SU-DHL-6 (cell line): ENCODE measurements around the gene CAPN12.

Experiments used
- H2AFZ ChIP-seq: fragments of 200-600 bp; sonication (generic); 2 replicates; pipeline ENCODE4 v1.6.1; 2014; ENCODE audit warnings: low read depth, mild to moderate bottlenecking, moderate library complexity, mixed read lengths, antibody characterized with exemption, low read length; ENCODE audit not compliant: severe bottlenecking
- H3F3A ChIP-seq: fragments of 200-600 bp; shearing (Covaris generic); 2 replicates; pipeline ENCODE4 v1.6.0; 2016; ENCODE audit warnings: antibody characterized with exemption, mild to moderate bottlenecking; ENCODE audit not compliant: insufficient read depth
- H3K27ac ChIP-seq: fragments of 200-600 bp; sonication (generic); 2 replicates; pipeline ENCODE4 v1.5.1; 2016; ENCODE audit warnings: low read depth, mild to moderate bottlenecking, low read length, moderate library complexity, mixed read lengths
- H3K27me3 ChIP-seq: fragments of 200-600 bp; sonication (generic), shearing (Covaris generic); 2 replicates; pipeline ENCODE4 v1.6.0; 2014; ENCODE audit warnings: mild to moderate bottlenecking, low read length
- H3K36me3 ChIP-seq: fragments of 200-600 bp; sonication (generic); 2 replicates; pipeline ENCODE4 v1.6.1; 2014; ENCODE audit warnings: mild to moderate bottlenecking, low read length, mixed read lengths
- H3K4me2 ChIP-seq: fragments of 300-600, 200-600 bp; shearing (Covaris generic), sonication (generic); 2 replicates; pipeline ENCODE4 v1.6.0; 2014; ENCODE audit warnings: low read length, low read depth, mild to moderate bottlenecking; ENCODE audit not compliant: poor library complexity, severe bottlenecking
- H3K4me3 ChIP-seq: fragments of 200-600 bp; sonication (generic); 2 replicates; pipeline ENCODE4 v1.5.1; 2014; ENCODE audit warnings: antibody characterized with exemption, low read length, mild to moderate bottlenecking, mixed read lengths; ENCODE audit not compliant: insufficient read depth, poor library complexity, severe bottlenecking
- H3K79me2 ChIP-seq: fragments of 200-600 bp; sonication (generic); 2 replicates; pipeline ENCODE4 v1.6.1; 2014; ENCODE audit warnings: mild to moderate bottlenecking, low read length, moderate library complexity; ENCODE audit not compliant: insufficient read depth
- H3K9ac ChIP-seq: fragments of 200-600 bp; sonication (generic); 2 replicates; pipeline ENCODE4 v1.7.0; 2014; ENCODE audit warnings: mild to moderate bottlenecking, low read length
- H3K9me2 ChIP-seq: fragments of 200-600 bp; sonication (generic); replicated peaks from 2 replicates; pipeline ENCODE4 v1.6.1; 2014; ENCODE audit warnings: low read length; ENCODE audit not compliant: insufficient read depth
- H3K9me3 ChIP-seq: fragments of 200-600 bp; sonication (generic); 2 replicates; pipeline ENCODE4 v1.6.1; 2014; ENCODE audit warnings: low read length, mixed read lengths; ENCODE audit not compliant: insufficient read depth
- H4K20me1 ChIP-seq: fragments of 200-600 bp; sonication (generic); 2 replicates; pipeline ENCODE4 v1.6.1; 2014; ENCODE audit warnings: low read depth, mild to moderate bottlenecking, antibody characterized with exemption, low read length, moderate library complexity, mixed read lengths
- EZH2phosphoT487 ChIP-seq: fragments of 200-600 bp; sonication (generic), shearing (Covaris generic); conservative IDR thresholded peaks from 2 replicates; pipeline ENCODE4 v1.6.1; 2018; ENCODE audit warnings: mild to moderate bottlenecking, antibody characterized with exemption, low read length, moderate library complexity, mixed read lengths
- TF ChIP-seq, protein P1 (sequence below): fragments of 200-600 bp; sonication (generic); IDR thresholded peaks from one replicate; pipeline ENCODE4 v1.5.1; 2017; ENCODE audit warnings: antibody characterized with exemption, mild to moderate bottlenecking, low read length, moderate library complexity; ENCODE audit not compliant: insufficient read depth, poor library complexity, severe bottlenecking

CAPN12 gene

DNA sequence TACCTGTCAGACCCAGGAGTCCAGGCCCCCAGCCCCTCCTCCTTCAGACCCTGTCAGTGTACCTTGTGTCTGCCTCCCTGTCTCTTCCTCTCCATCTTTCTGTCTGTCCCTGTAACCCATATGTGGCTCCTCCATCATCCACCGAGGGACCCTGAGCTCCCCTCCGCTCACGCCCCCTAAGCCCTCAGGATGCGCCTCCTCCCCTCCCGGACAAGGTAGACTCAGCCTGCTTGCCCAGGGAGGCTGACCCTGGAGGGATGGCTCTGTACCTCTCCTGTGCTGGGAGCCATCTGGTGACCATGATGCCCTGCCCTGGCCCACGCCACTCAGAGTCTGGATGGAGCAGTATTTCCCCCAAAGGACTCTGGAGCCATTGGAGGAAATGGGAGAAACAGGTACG, 1.0 kb upstream of the CAPN12 start:
- Histone ChIP-seq H3K27me3 (no peaks in the 10 kb centered on the region), H3K36me3 (no peaks in the 10 kb centered on the region), H3F3A (no peaks in the 10 kb centered on the region), H3K79me2 (no peaks in the 10 kb centered on the region), H3K4me3 (no peak overlapping the region), H2AFZ (no peak overlapping the region), H3K9me3 (no peaks in the 10 kb centered on the region), H4K20me1 (no peaks in the 10 kb centered on the region), H3K4me2 (no peak overlapping the region), H3K9me2 (no peaks in the 10 kb centered on the region), H3K27ac (no peak overlapping the region), H3K9ac (no peak overlapping the region)
- TF ChIP-seq, protein P1, sequence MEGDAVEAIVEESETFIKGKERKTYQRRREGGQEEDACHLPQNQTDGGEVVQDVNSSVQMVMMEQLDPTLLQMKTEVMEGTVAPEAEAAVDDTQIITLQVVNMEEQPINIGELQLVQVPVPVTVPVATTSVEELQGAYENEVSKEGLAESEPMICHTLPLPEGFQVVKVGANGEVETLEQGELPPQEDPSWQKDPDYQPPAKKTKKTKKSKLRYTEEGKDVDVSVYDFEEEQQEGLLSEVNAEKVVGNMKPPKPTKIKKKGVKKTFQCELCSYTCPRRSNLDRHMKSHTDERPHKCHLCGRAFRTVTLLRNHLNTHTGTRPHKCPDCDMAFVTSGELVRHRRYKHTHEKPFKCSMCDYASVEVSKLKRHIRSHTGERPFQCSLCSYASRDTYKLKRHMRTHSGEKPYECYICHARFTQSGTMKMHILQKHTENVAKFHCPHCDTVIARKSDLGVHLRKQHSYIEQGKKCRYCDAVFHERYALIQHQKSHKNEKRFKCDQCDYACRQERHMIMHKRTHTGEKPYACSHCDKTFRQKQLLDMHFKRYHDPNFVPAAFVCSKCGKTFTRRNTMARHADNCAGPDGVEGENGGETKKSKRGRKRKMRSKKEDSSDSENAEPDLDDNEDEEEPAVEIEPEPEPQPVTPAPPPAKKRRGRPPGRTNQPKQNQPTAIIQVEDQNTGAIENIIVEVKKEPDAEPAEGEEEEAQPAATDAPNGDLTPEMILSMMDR = no peak
- no peak for TF ChIP-seq EZH2phosphoT487

DNA sequence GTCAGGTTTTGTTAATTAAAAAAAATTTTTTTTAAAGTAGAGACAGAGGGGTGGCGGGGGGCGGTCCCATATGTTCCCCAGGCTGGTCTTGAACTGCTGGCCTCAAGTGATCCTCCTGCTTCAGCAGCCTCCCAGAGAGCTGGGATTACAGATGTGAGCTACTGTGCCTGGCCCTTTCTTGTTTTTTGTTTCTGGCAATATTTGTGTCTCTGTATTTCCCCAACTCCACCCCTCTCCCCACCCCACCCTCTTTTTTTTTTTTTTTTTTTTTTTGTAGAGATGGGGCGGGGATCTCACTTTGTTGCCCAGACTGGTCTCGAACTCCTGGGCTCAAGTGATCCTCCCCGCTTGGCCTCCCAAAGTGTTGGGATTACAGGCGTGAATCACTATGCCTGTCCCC, 600 bp upstream of the CAPN12 start:
- Histone ChIP-seq H3K27ac (no peak overlapping the region), H3K27me3 (no peaks in the 10 kb centered on the region), H3K79me2 (no peaks in the 10 kb centered on the region), H3K4me3 (no peak overlapping the region), H3K4me2 (no peak overlapping the region), H3K9me2 (no peaks in the 10 kb centered on the region), H3K9ac (no peak overlapping the region), H3K36me3 (no peaks in the 10 kb centered on the region), H2AFZ (no peak overlapping the region), H3F3A (no peaks in the 10 kb centered on the region), H3K9me3 (no peaks in the 10 kb centered on the region), H4K20me1 (no peaks in the 10 kb centered on the region)
- no peak for TF ChIP-seq EZH2phosphoT487
- TF ChIP-seq, protein P1 = no peak

DNA sequence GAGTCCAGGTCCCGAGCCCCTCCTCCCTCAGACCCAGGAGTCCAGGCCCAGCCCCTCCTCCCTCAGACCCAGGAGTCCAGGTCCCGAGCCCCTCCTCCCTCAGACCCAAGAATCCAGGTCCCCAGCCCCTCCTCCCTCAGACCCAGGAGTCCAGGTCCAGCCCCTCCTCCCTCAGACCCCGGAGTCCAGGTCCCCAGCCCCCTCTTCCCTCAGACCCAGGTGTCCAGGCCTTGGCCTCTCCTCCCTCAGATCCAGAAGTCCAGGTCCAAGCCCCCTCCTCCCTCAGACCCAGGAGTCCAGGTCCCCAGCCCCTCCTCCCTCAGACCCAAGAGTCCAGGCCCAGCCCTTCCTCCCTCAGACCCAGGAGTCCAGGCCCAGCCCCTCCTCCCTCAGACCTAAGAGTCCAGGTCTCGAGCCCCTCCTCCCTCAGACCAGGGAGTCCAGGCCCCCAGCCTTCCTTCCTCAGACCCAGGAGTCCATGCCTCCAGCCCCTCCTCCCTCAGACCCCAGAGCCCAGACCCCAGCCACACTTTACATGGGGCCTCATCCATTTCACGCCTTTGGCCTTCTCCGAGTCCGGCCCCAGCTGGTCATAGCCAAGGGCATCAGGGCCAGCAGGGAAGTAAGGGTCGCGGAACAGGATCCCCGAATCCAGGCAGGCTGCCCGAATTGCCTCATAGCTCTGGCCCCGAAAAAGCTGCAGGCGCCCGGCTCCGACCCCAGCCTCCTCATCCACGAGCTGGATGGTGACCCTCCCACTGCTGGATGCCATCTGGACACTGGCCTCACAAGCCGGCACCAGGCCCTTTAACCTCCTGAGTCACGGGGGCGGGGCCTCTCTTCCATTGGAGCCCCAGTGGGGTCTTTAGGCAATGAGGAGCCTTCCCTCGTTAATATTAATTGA, 628 bp downstream of the CAPN12 start:
- Histone ChIP-seq H3K27me3 (no peaks in the 10 kb centered on the region), H3K4me2 (no peak overlapping the region), H3K9me2 (no peaks in the 10 kb centered on the region), H3K9ac (no peak overlapping the region), H2AFZ (no peak overlapping the region), H3K36me3 (no peaks in the 10 kb centered on the region), H3K9me3 (no peaks in the 10 kb centered on the region), H3K4me3 (no peak overlapping the region), H3K27ac (no peak overlapping the region), H3K79me2 (no peaks in the 10 kb centered on the region), H3F3A (no peaks in the 10 kb centered on the region), H4K20me1 (no peaks in the 10 kb centered on the region)
- TF ChIP-seq, protein P1 = no peak
- no peak for TF ChIP-seq EZH2phosphoT487
